Raji (cell line): ENCODE results near the gene RPS4Y1.

Source experiments
- POLR2A ChIP-seq: IDR thresholded peaks from 2 replicates; pipeline ENCODE4 v1.6.1; 2011; ENCODE audit warnings: low read depth, low read length, control low read depth; ENCODE audit not compliant: insufficient read depth

The RPS4Y1 gene

GRCh38 chrY:2841471-2841893 lies at the start of gene RPS4Y1:
RPS4Y1 (plus strand) TSS chrY:2841602; CDS start chrY:2841625, 23 bp downstream.
- TF ChIP-seq POLR2A = no peak

- no peak for TF ChIP-seq POLR2A
Observed at GRCh38 chrY:2796977-2797523, 44.4 kb upstream of the RPS4Y1 start.

GRCh38 chrY:2797991-2798390 lies 43.4 kb upstream of the RPS4Y1 start:
- no peak for TF ChIP-seq POLR2A

- no peak for TF ChIP-seq POLR2A
Observed at GRCh38 chrY:2800246-2800645, 41.2 kb upstream of the RPS4Y1 start.

- TF ChIP-seq POLR2A = no peak
Observed at GRCh38 chrY:2824471-2824870, 16.9 kb upstream of the RPS4Y1 start.

- TF ChIP-seq POLR2A = no peak
Observed at GRCh38 chrY:2828497-2828896, 12.9 kb upstream of the RPS4Y1 start.

- TF ChIP-seq POLR2A = no peak
Observed at GRCh38 chrY:2835230-2835629, 6.2 kb upstream of the RPS4Y1 start.

- no peak for TF ChIP-seq POLR2A
Observed at GRCh38 chrY:2837078-2837477, 4.3 kb upstream of the RPS4Y1 start.

- TF ChIP-seq POLR2A = no peak
Observed at GRCh38 chrY:2837932-2838331, 3.5 kb upstream of the RPS4Y1 start.

- no peak for TF ChIP-seq POLR2A
Observed at GRCh38 chrY:2846791-2847190, 5.4 kb downstream of the RPS4Y1 start.

- TF ChIP-seq POLR2A = no peak
Observed at GRCh38 chrY:2848384-2848783, 7.0 kb downstream of the RPS4Y1 start.

GRCh38 chrY:2849368-2849767 lies 8.0 kb downstream of the RPS4Y1 start:
- no peak for TF ChIP-seq POLR2A

GRCh38 chrY:2854145-2854774 lies 12.9 kb downstream of the RPS4Y1 start:
- TF ChIP-seq POLR2A = no peak

- TF ChIP-seq POLR2A = no peak
Observed at GRCh38 chrY:2857068-2857467, 15.7 kb downstream of the RPS4Y1 start.

- no peak for TF ChIP-seq POLR2A
Observed at GRCh38 chrY:2857686-2858085, 16.3 kb downstream of the RPS4Y1 start.

GRCh38 chrY:2859782-2860181 lies 18.4 kb downstream of the RPS4Y1 start:
- no peak for TF ChIP-seq POLR2A

GRCh38 chrY:2860511-2860910 lies 19.1 kb downstream of the RPS4Y1 start:
- TF ChIP-seq POLR2A = no peak
